Measurements from ENCODE around the gene FAM13A.

FAM13A gene

GRCh38 chr4:88737307-88737941, 319.6 kb downstream of the FAM13A start:
- DNase-seq (ENCODE audit: low read depth) = no peak

GRCh38 chr4:88736264-88736663, 320.7 kb downstream of the FAM13A start:
- H3K4me3 ChIP-seq (ENCODE audit: low read depth, low read length) = no peak overlapping the region
- TF ChIP-seq, protein P1, sequence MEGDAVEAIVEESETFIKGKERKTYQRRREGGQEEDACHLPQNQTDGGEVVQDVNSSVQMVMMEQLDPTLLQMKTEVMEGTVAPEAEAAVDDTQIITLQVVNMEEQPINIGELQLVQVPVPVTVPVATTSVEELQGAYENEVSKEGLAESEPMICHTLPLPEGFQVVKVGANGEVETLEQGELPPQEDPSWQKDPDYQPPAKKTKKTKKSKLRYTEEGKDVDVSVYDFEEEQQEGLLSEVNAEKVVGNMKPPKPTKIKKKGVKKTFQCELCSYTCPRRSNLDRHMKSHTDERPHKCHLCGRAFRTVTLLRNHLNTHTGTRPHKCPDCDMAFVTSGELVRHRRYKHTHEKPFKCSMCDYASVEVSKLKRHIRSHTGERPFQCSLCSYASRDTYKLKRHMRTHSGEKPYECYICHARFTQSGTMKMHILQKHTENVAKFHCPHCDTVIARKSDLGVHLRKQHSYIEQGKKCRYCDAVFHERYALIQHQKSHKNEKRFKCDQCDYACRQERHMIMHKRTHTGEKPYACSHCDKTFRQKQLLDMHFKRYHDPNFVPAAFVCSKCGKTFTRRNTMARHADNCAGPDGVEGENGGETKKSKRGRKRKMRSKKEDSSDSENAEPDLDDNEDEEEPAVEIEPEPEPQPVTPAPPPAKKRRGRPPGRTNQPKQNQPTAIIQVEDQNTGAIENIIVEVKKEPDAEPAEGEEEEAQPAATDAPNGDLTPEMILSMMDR (IDR thresholded peaks at IDR 0.05; ENCODE audit: control insufficient read depth, extremely low read depth, insufficient read depth) = no peak

More at GRCh38 chr4:88737307-88737941, 319.6 kb downstream of the FAM13A start:
- H3K4me3 ChIP-seq (ENCODE audit: low read depth, low read length) = no peak overlapping the region
- TF ChIP-seq, protein P1 (IDR thresholded peaks at IDR 0.05; ENCODE audit: control insufficient read depth, extremely low read depth, insufficient read depth) = no peak

DNA sequence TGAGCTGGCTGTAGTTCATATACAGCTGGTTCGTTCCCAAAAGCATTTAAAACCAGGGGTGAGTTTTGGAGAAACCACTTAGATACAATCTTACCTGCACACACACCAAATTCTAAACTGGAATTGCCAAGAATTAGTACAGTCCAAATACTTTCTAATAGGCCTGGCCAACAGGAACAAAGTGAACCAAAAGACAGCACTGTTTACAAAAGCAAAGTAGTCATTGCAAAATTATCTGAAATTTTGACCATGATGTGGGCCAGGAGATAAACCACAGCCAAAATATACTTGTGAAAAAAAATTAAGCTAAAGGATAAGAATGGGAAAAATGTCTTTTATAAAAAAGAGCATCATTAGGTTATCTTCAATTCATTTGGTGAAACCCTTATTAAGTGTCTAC, 321.4 kb downstream of the FAM13A start:
- TF ChIP-seq, protein P1 (IDR thresholded peaks at IDR 0.05; ENCODE audit: control insufficient read depth, extremely low read depth, insufficient read depth) = no peak
- no peak for DNase-seq (ENCODE audit: low read depth)
- no peak overlapping the region for H3K4me3 ChIP-seq (ENCODE audit: low read depth, low read length)

More at GRCh38 chr4:88736264-88736663, 320.7 kb downstream of the FAM13A start:
- no peak for DNase-seq (ENCODE audit: low read depth)

GRCh38 chr4:88734403-88734949, 322.5 kb downstream of the FAM13A start:
- no peak overlapping the region for H3K4me3 ChIP-seq (ENCODE audit: low read depth, low read length)
- DNase-seq (ENCODE audit: low read depth) = no peak
- TF ChIP-seq, protein P1 (IDR thresholded peaks at IDR 0.05; ENCODE audit: control insufficient read depth, extremely low read depth, insufficient read depth) = no peak

DNA sequence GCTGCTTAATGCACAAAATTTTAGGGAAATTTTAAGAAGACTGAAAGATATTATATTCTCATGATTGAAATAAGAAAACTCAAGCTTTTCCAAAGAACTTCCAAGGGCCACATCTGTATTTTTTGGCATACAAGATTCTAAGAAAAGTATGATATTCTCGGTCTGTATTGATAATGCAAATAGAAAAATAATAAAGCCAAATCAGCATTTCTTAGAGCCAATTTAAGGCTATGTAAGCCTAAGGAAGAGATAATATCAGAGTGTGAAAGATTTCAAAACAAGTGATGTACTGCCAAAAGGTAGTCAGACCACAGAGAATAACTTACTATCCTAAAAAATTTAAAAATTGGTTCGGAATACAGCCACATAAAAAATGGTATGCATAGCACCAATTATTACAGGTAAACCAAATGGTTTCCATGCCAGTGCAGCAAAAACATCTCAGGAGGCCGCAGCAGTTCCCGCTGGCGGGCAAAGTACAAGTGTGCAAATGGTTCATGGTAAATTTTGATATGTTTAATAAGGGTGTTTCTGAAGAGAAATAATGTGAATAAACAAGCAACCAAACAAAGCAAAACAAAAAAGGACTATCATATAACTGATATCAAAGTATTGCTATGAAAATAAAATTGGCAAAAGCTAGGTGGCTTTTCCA, 324.1 kb downstream of the FAM13A start:
- TF ChIP-seq, protein P1 (IDR thresholded peaks at IDR 0.05; ENCODE audit: control insufficient read depth, extremely low read depth, insufficient read depth) = no peak

DNA sequence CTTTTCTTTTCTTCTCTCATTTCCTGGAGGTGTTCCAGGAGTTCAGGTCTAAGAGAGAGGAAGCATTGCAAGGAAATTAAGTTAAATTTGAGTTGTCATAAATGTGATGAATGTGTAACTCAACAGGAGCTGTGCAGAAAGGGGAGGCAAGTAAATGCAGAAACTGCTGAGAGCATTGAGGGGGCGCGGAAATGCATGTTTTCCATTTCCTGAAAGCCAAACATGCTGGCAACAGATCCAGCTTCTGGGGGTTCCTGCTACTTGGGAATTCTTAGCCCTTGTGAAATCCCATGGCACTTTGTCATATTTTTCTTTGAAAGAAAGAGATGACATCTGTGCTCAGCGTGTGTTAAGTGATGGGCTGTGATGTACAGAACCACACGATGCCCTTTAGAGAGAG, 325.6 kb downstream of the FAM13A start:
- H3K4me3 ChIP-seq (ENCODE audit: low read depth, low read length) = no peak overlapping the region
- TF ChIP-seq, protein P1 (IDR thresholded peaks at IDR 0.05; ENCODE audit: control insufficient read depth, extremely low read depth, insufficient read depth) = no peak
- no peak for DNase-seq (ENCODE audit: low read depth)

More for the DNA sequence above, 324.1 kb downstream of the FAM13A start:
- no peak for DNase-seq (ENCODE audit: low read depth)
- no peak overlapping the region for H3K4me3 ChIP-seq (ENCODE audit: low read depth, low read length)

Measured in LNCaP clone FGC (cell line).